Testis (tissue), 2 donors: ENCODE measurements around the gene THRB.

Source experiments
- CTCF ChIP-seq, 3 experiments: fragments of 450-650 bp in 2 of 3; fragments of 200-600 bp in 1 of 3; sonication (generic) in 1 of 3; IDR thresholded peaks; one replicate each; pipeline ENCODE4 v1.5.1; 2016 to 2019; ENCODE audit warnings: antibody characterized with exemption in 3 of 3, mild to moderate bottlenecking in 2 of 3, moderate library complexity in 1 of 3
- POLR2A ChIP-seq: fragments of 450-650 bp; IDR thresholded peaks from one replicate; pipeline ENCODE4 v1.6.1; 2017; ENCODE audit warnings: antibody characterized with exemption, mild to moderate bottlenecking, moderate library complexity

DNA sequence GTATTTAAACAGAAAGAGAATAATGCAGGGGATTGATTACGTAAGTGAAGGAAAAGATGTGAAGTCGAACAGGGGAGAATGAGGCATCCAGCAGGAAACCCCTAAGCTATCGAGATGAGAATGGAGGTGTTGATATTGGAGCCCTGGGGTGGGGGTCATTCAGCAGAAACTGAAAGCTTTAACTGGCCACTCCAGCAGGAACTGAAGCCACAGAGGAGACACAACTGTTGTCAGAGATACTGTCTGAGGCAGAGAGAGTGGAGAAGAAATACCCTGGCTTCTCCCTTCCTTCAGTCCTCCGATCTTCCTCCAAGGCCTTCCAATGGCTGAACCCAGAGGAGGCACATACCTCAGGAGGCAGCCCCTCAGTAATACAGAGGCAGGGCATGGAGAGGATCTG is 152.4 kb downstream of the THRB start:
- TF ChIP-seq CTCF (IDR thresholded peaks at IDR 0.05) (no peak), POLR2A (no peak)
